GM12878 (cell line): ENCODE measurements around the gene CKB. TPM values are rescaled to one million over a fixed set of nuclear protein-coding genes. Genes with fewer than 3 reads are reported as not detected.

Experiments used
- ATAC-seq: fragments of 200-7000 bp; cut with Tn5 transposase; 3 replicates; pipeline ENCODE4 v1.9.1; 2020; ENCODE audit warnings: mild to moderate bottlenecking, moderate library complexity
- BruUV-seq: library from RNA; stranded (reverse); fragments of 400-500 nt; replicated peaks from 2 replicates; lab custom pipeline; 2021; lab: Mats Ljungman, UMichigan
- CTCF ChIA-PET: fragments of 300-600 bp; sonication (Branson Sonifier 250); formaldehyde crosslinking; extraction: SDS; loops from one replicate; lab custom pipeline; 2021; ENCODE audit warnings: inconsistent platforms; lab: Yijun Ruan, JAX
- POLR2A ChIA-PET: fragments of 350-600 bp; formaldehyde crosslinking; extraction: SDS; loops from one replicate; lab custom pipeline; 2021; ENCODE audit warnings: inconsistent platforms; lab: Charles Lee
- RAD21 ChIA-PET: fragments of 300-600 bp; sonication (Branson Sonifier 250); formaldehyde crosslinking; loops from one replicate; lab custom pipeline; 2023; ENCODE audit warnings: antibody characterized with exemption; ENCODE audit not compliant: unreplicated experiment; lab: Charles Lee
- SMC1A ChIA-PET: fragments of 300-600 bp; sonication (Branson Sonifier 250); formaldehyde crosslinking; loops from one replicate; lab custom pipeline; 2023; ENCODE audit not compliant: unreplicated experiment, uncharacterized antibody; lab: Charles Lee
- DNase-seq: peaks from one replicate; pipeline ENCODE4 v3.0.0-alpha.2; 2011; ENCODE audit warnings: low read depth, low spot score
- FAIRE-seq: peaks from 3 replicates; lab custom pipeline; 2011; peaks lifted over from hg19 to GRCh38; lab: Jason Lieb, UNC
- H2AFZ ChIP-seq: 2 replicates; pipeline ENCODE4 v1.6.0; 2011; ENCODE audit warnings: low read depth, low read length, control low read depth; ENCODE audit not compliant: control insufficient read depth
- H3K27ac ChIP-seq: 2 replicates; pipeline ENCODE4 v1.5.1; 2011; ENCODE audit warnings: control low read depth; ENCODE audit not compliant: control insufficient read depth, insufficient read depth
- H3K27me3 ChIP-seq, 2 experiments: replicated peaks in 1 of 2; 2 replicates each; pipeline versions ENCODE4 v1.6.0 to v1.6.1; 2011; ENCODE audit warnings: low read length in 1 of 2; ENCODE audit not compliant: control insufficient read depth in 2 of 2, insufficient read depth in 2 of 2
- H3K36me3 ChIP-seq, 2 experiments: 2 replicates each; pipeline ENCODE4 v1.5.1; 2011; ENCODE audit warnings: low read length in 1 of 2; ENCODE audit not compliant: control insufficient read depth in 2 of 2, insufficient read depth in 2 of 2
- H3K4me1 ChIP-seq: 2 replicates; pipeline ENCODE4 v1.6.1; 2011; ENCODE audit warnings: mild to moderate bottlenecking, low read length, moderate library complexity, mixed read lengths; ENCODE audit not compliant: control insufficient read depth, insufficient read depth
- H3K4me2 ChIP-seq: 2 replicates; pipeline ENCODE4 v1.6.0; 2011; ENCODE audit warnings: control low read depth; ENCODE audit not compliant: control insufficient read depth, insufficient read depth
- H3K4me3 ChIP-seq: fragments of 200-600 bp; sonication (generic); 2 replicates; pipeline ENCODE4 v1.5.1; 2016
- H3K79me2 ChIP-seq: 2 replicates; pipeline ENCODE4 v1.6.0; 2011; ENCODE audit warnings: low read length; ENCODE audit not compliant: control insufficient read depth, insufficient read depth
- H3K9ac ChIP-seq: 2 replicates; pipeline ENCODE4 v1.8.0; 2011; ENCODE audit warnings: low read length, control low read depth, mixed read lengths; ENCODE audit not compliant: control insufficient read depth, insufficient read depth
- H3K9me3 ChIP-seq: replicated peaks from 3 replicates; pipeline ENCODE4 v1.5.1; 2011; ENCODE audit warnings: mild to moderate bottlenecking, low read length; ENCODE audit not compliant: control insufficient read depth, insufficient read depth
- H4K20me1 ChIP-seq: 2 replicates; pipeline ENCODE4 v1.6.0; 2011; ENCODE audit not compliant: control insufficient read depth, insufficient read depth
- BMI1 ChIP-seq: fragments of 450-650 bp; IDR thresholded peaks from 2 replicates; pipeline ENCODE4 v1.6.1; 2016; ENCODE audit warnings: mild to moderate bottlenecking, moderate library complexity, borderline replicate concordance
- EGR1 ChIP-seq, 2 experiments: IDR thresholded peaks; 1 replicate in 1 of 2; 2 replicates in 1 of 2; pipeline ENCODE4 v1.6.1; 2011 to 2012; ENCODE audit warnings: low read depth in 2 of 2, low read length in 2 of 2, borderline replicate concordance in 1 of 2, mild to moderate bottlenecking in 1 of 2, moderate library complexity in 1 of 2
- FOXM1 ChIP-seq: IDR thresholded peaks from 2 replicates; pipeline ENCODE4 v1.6.1; 2012; ENCODE audit warnings: low read depth, mild to moderate bottlenecking, inconsistent platforms, low read length, moderate library complexity
- IRF4 ChIP-seq: IDR thresholded peaks from 2 replicates; pipeline ENCODE4 v1.6.1; 2011; ENCODE audit warnings: low read depth, low read length
- ZSCAN29 ChIP-seq: fragments of 450-650 bp; IDR thresholded peaks from 2 replicates; pipeline ENCODE4 v1.6.1; 2017; ENCODE audit warnings: mild to moderate bottlenecking, moderate library complexity
- WGBS: methylation state at CpG from one replicate; pipeline ENCODE4 v1.1.6; 2016; ENCODE audit warnings: low lambda C conversion rate; ENCODE audit not compliant: insufficient replicate concordance, insufficient coverage; ENCODE audit errors: missing lambda C conversion rate; 5-methylcytosine and 5-hydroxymethylcytosine counted together
- in situ Hi-C: fragments of 300-500 bp; cut with MboI; formaldehyde crosslinking; loops from 9 replicates; pipeline ENCODE4 v1.14.3; 2018; ENCODE audit warnings: mixed read lengths
- intact Hi-C: fragments of 100-400 bp; cut with micrococcal nuclease; formaldehyde crosslinking; loops from one replicate; pipeline ENCODE4 v1.14.2; 2022; ENCODE audit not compliant: unreplicated experiment
- polyA plus RNA-seq, 11 experiments: library from polyadenylated mRNA; depleted of rRNA in 4 of 11; unstranded in 6 of 11; stranded (reverse) in 5 of 11; fragments of >200 nt; fragmentation: Nextera tagmentation in 4 of 11; fragmentation: Illumina TruSeq in 1 of 11; extraction: Ambion mirVana in 4 of 11; extraction: Trizol in 1 of 11; gene quantifications; 1 replicate in 1 of 11; 2 replicates in 10 of 11; pipeline versions ENCODE4 v1.2.1 to v1.2.3, GENCODE V29; 2011 to 2016; ENCODE audit warnings: inconsistent platforms in 2 of 11, missing spikeins in 2 of 11, low read depth in 1 of 11
- total RNA-seq, 4 experiments: library from RNA; depleted of rRNA in 3 of 4; stranded (reverse); fragments of >200 nt in 3 of 4; fragmentation: Illumina TruSeq in 1 of 4; extraction: Trizol in 1 of 4; gene quantifications; 2 replicates each; pipeline versions ENCODE4 v1.2.1 to v1.2.3, GENCODE V29; 2013 to 2021
- TF ChIP-seq, protein P1 (sequence below): fragments of 450-650 bp; IDR thresholded peaks from 2 replicates; pipeline ENCODE4 v1.6.1; 2017; ENCODE audit warnings: mild to moderate bottlenecking, low read depth, inconsistent platforms; ENCODE audit not compliant: poor library complexity, severe bottlenecking
- TF ChIP-seq, protein P2 (sequence below): fragments of 450-650 bp; formaldehyde crosslinking; IDR thresholded peaks from 2 replicates; pipeline ENCODE4 v1.5.0; 2022; ENCODE audit warnings: mild to moderate bottlenecking, missing genetic modification characterization
- TF ChIP-seq, protein P3 (sequence below): fragments of 450-650 bp; conservative IDR thresholded peaks from 2 replicates; pipeline ENCODE4 v1.6.1; 2017; ENCODE audit warnings: mild to moderate bottlenecking, moderate library complexity
- TF ChIP-seq, protein P4 (sequence below): fragments of 450-650 bp; IDR thresholded peaks from 2 replicates; pipeline ENCODE4 v1.6.1; 2018; ENCODE audit warnings: mild to moderate bottlenecking, low read depth, moderate library complexity; ENCODE audit not compliant: partially characterized antibody
- TF ChIP-seq, protein P5 (sequence below): IDR thresholded peaks from 2 replicates; pipeline ENCODE4 v1.6.1; 2011; ENCODE audit warnings: low read depth, low read length, improper control_type of control experiment, borderline replicate concordance

The CKB gene
- total and polyA plus RNA-seq, 10 of the 15 experiments (the other 5 are each of a cell fraction or from before 2014, with no cell fraction given): 0.40 to 6.1 (median 2.3) TPM

DNA sequence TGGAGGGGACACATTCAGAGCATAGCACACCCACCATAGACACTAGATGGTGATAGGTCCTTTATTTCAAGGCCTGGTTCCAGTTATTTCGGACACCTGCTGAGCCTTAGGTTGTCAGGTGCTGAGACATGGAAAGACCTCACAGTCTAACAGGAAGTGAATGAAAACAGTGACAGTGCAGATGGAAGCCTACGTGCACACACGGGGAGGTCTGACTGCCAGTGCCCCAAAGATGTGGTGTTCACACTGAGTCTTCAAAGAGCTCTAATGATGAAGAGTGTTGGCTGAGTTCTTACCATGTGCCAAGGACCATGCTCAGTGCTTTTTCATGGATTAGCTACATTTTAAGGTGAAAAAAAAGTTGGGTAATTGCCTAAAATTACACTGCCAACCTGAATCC lies 46.6 kb downstream of the CKB start:
- in situ Hi-C loops (no loop called here), intact Hi-C loops (no loop called here)
- no peak overlapping the region for H3K27ac ChIP-seq
- H2AFZ ChIP-seq: no peak overlapping the region
- peaks cover 9 to 17% of the 10 kb centered on the region in 2 experiments for H3K36me3 ChIP-seq
- no peaks in the 10 kb centered on the region for H3K27me3 ChIP-seq
- ChIA-PET CTCF (interaction anchor here (0.9 kb wide), 1 partner anchor 10 kb away, joined by 3 read pairs; no protein-coding TSS in a partner anchor), RAD21 (no interaction called here), SMC1A (interaction anchor here (0.6 to 0.9 kb wide), 2 partner anchors 17 to 1708 kb away, joined by 3 read pairs; no protein-coding TSS in a partner anchor), POLR2A (no interaction called here)
- no peaks in the 10 kb centered on the region for H3K79me2 ChIP-seq
- WGBS: 100% methylated on average over 3 of the region's 3 CpGs
- no peaks in the 10 kb centered on the region for H4K20me1 ChIP-seq
- FAIRE-seq (no peak), DNase-seq (no peak), ATAC-seq (no peak)
- BruUV-seq: no TSS peak
- H3K4me1 ChIP-seq: peaks cover 9% of the 10 kb centered on the region
- H3K9me3 ChIP-seq: no peaks in the 10 kb centered on the region
- H3K4me2 ChIP-seq: no peak overlapping the region
- H3K9ac ChIP-seq: no peak overlapping the region
- no peak overlapping the region for H3K4me3 ChIP-seq
- TF ChIP-seq IRF4: no peak
- no peak for TF ChIP-seq EGR1 (IDR thresholded peaks at IDR 0.05; ENCODE audit: borderline replicate concordance in 1 of 2, low read depth in 2 of 2, low read length in 2 of 2)
- no peak for TF ChIP-seq FOXM1
- TF ChIP-seq BMI1: no peak
- TF ChIP-seq, protein P1, sequence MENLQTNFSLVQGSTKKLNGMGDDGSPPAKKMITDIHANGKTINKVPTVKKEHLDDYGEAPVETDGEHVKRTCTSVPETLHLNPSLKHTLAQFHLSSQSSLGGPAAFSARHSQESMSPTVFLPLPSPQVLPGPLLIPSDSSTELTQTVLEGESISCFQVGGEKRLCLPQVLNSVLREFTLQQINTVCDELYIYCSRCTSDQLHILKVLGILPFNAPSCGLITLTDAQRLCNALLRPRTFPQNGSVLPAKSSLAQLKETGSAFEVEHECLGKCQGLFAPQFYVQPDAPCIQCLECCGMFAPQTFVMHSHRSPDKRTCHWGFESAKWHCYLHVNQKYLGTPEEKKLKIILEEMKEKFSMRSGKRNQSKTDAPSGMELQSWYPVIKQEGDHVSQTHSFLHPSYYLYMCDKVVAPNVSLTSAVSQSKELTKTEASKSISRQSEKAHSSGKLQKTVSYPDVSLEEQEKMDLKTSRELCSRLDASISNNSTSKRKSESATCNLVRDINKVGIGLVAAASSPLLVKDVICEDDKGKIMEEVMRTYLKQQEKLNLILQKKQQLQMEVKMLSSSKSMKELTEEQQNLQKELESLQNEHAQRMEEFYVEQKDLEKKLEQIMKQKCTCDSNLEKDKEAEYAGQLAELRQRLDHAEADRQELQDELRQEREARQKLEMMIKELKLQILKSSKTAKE: no peak
- TF ChIP-seq, protein P2, sequence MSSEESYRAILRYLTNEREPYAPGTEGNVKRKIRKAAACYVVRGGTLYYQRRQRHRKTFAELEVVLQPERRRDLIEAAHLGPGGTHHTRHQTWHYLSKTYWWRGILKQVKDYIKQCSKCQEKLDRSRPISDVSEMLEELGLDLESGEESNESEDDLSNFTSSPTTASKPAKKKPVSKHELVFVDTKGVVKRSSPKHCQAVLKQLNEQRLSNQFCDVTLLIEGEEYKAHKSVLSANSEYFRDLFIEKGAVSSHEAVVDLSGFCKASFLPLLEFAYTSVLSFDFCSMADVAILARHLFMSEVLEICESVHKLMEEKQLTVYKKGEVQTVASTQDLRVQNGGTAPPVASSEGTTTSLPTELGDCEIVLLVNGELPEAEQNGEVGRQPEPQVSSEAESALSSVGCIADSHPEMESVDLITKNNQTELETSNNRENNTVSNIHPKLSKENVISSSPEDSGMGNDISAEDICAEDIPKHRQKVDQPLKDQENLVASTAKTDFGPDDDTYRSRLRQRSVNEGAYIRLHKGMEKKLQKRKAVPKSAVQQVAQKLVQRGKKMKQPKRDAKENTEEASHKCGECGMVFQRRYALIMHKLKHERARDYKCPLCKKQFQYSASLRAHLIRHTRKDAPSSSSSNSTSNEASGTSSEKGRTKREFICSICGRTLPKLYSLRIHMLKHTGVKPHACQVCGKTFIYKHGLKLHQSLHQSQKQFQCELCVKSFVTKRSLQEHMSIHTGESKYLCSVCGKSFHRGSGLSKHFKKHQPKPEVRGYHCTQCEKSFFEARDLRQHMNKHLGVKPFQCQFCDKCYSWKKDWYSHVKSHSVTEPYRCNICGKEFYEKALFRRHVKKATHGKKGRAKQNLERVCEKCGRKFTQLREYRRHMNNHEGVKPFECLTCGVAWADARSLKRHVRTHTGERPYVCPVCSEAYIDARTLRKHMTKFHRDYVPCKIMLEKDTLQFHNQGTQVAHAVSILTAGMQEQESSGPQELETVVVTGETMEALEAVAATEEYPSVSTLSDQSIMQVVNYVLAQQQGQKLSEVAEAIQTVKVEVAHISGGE (CRISPR knock-in tag): no peak
- TF ChIP-seq, protein P3, sequence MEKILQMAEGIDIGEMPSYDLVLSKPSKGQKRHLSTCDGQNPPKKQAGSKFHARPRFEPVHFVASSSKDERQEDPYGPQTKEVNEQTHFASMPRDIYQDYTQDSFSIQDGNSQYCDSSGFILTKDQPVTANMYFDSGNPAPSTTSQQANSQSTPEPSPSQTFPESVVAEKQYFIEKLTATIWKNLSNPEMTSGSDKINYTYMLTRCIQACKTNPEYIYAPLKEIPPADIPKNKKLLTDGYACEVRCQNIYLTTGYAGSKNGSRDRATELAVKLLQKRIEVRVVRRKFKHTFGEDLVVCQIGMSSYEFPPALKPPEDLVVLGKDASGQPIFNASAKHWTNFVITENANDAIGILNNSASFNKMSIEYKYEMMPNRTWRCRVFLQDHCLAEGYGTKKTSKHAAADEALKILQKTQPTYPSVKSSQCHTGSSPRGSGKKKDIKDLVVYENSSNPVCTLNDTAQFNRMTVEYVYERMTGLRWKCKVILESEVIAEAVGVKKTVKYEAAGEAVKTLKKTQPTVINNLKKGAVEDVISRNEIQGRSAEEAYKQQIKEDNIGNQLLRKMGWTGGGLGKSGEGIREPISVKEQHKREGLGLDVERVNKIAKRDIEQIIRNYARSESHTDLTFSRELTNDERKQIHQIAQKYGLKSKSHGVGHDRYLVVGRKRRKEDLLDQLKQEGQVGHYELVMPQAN: no peak
- TF ChIP-seq ZSCAN29: no peak
- TF ChIP-seq, protein P4, sequence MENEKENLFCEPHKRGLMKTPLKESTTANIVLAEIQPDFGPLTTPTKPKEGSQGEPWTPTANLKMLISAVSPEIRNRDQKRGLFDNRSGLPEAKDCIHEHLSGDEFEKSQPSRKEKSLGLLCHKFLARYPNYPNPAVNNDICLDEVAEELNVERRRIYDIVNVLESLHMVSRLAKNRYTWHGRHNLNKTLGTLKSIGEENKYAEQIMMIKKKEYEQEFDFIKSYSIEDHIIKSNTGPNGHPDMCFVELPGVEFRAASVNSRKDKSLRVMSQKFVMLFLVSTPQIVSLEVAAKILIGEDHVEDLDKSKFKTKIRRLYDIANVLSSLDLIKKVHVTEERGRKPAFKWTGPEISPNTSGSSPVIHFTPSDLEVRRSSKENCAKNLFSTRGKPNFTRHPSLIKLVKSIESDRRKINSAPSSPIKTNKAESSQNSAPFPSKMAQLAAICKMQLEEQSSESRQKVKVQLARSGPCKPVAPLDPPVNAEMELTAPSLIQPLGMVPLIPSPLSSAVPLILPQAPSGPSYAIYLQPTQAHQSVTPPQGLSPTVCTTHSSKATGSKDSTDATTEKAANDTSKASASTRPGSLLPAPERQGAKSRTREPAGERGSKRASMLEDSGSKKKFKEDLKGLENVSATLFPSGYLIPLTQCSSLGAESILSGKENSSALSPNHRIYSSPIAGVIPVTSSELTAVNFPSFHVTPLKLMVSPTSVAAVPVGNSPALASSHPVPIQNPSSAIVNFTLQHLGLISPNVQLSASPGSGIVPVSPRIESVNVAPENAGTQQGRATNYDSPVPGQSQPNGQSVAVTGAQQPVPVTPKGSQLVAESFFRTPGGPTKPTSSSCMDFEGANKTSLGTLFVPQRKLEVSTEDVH: no peak
- TF ChIP-seq, protein P5, sequence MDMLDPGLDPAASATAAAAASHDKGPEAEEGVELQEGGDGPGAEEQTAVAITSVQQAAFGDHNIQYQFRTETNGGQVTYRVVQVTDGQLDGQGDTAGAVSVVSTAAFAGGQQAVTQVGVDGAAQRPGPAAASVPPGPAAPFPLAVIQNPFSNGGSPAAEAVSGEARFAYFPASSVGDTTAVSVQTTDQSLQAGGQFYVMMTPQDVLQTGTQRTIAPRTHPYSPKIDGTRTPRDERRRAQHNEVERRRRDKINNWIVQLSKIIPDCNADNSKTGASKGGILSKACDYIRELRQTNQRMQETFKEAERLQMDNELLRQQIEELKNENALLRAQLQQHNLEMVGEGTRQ: no peak
